Measurements from ENCODE around the gene IP6K1. TPM values are rescaled to one million over a fixed set of nuclear protein-coding genes. Genes with fewer than 3 reads are reported as not detected.
A peak's percentile ranks its signal among the peaks of the same experiment; 100 is the strongest.
"Not testable (repeated sequence)": the region's sequence is repeated elsewhere in the genome, so short reads cannot be mapped to it uniquely, and the experiment has no call there.

The IP6K1 gene
- total RNA-seq, 4 donors from 2014 or later = 37.8 to 64.9 (median 43.5) TPM

DNA sequence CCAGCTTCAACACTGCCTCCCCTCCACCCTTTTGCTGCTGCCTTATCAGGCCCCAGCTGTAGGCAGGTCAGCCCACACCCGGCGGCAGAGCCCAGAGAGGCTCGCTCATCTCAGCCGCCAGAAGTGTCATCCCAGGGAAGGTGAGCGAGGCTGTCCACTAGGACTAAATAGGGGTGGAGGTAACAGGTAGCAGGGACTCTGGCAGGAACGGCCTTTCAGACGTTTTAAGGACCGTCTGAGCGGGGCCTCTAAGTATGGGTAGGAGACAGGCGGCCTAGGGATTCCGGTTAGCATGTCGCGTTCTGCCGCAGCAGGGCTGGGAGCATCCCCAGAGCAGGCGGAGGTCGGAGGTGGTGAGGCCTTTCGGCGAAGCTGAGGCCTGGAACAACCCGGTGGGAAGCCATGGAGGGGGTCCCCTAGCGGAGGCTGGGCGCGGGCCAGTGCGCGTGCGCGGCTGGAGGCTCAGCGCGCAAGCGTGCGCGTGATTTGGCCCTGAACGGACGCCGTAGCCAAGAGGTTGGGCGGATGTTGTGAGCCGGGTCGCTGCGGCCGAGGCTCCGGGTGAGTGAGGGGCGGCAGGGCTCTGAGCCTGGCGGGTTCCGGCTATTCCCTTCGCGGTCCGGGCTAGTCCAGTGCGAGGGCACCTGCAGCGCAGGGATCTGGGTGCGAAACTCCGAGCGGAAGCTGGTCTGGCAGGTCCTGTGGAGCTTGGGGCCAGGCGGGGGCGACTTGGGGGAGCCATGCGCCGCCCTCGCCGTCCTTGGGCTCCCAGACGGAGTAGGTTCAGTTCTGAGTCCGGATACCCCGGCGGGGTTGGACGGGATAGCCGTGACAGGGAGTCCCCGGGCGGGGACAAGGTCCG, 97.1 kb downstream of the IP6K1 start, which contains the start of the genes MST1 and RNF123:
Gene MST1, minus strand, starts transcription at position 429 of the 862 bp plus-strand sequence. CDS start 783 bp downstream, outside the sequence.
Gene RNF123, plus strand, starts transcription at position 512 of the 862 bp plus-strand sequence. CDS start 1,609 bp downstream, outside the sequence.
- peak; percentile 78 for ATAC-seq
- TF ChIP-seq POLR2AphosphoS5 (IDR thresholded peaks at IDR 0.05) (peak; percentile 88), POLR2A (IDR thresholded peaks at IDR 0.05) (peak; percentile 20 to 49), EP300 (IDR thresholded peaks at IDR 0.05) (no peak)
- TF ChIP-seq, protein P1, sequence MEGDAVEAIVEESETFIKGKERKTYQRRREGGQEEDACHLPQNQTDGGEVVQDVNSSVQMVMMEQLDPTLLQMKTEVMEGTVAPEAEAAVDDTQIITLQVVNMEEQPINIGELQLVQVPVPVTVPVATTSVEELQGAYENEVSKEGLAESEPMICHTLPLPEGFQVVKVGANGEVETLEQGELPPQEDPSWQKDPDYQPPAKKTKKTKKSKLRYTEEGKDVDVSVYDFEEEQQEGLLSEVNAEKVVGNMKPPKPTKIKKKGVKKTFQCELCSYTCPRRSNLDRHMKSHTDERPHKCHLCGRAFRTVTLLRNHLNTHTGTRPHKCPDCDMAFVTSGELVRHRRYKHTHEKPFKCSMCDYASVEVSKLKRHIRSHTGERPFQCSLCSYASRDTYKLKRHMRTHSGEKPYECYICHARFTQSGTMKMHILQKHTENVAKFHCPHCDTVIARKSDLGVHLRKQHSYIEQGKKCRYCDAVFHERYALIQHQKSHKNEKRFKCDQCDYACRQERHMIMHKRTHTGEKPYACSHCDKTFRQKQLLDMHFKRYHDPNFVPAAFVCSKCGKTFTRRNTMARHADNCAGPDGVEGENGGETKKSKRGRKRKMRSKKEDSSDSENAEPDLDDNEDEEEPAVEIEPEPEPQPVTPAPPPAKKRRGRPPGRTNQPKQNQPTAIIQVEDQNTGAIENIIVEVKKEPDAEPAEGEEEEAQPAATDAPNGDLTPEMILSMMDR (IDR thresholded peaks at IDR 0.05) = peak in 2 of 4 experiments; percentile 48 to 60
- Histone ChIP-seq H3K9me3 (no peaks in the 10 kb centered on the region), H3K36me3 (peaks cover 0 to 12% of the 10 kb centered on the region in 2 donors), H3K27me3 (peaks cover 25% of the 10 kb centered on the region), H3K27ac (peak within 1 kb of the TSS; percentile 20 to 82 (median 78)), H3K4me1 (peaks cover 0 to 48% (median 23%) of the 10 kb centered on the region in 3 donors), H3K4me3 (peak within 1 kb of the TSS; percentile 50 to 98)
- WGBS, 2 donors (ENCODE audit: low coverage in 1 of 2) = 0% methylated on average over 2 of the region's 66 CpGs; no CpG with 5 or more reads in 1 of the 2 donors

DNA sequence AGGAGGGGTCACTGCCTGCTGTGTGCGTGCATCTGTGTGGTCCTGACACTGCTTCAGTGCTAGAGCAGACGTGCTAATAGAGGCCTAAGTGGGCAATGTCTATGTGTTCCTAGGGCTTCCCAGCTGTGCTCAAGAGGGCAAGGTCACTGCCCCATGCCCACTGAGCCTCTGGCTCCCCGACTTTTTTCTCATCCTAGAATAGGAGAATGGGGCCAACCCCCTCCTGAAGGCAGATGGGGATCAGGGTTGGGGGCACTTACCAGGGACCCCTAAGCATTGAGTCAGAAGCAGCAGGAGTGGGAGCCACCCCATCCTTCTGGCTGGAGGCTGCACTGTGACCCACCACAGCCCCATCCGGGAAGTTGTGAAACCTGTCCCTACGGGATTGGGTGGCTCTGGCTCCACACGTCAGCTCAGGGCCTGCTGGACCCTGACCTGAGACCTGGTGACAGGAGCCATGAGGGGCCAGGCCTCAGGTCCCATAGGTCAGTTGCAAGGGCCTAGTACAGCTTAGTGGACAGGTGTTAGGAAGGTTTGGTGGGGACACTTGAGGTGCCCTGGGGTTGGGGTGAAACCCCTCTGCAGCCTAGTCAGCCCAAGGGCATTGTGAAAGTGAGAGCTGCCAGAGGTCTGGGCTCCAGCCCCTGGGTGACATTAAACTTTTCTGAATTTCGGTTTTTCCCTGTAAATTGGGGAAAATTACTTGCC, 97.8 kb downstream of the IP6K1 start:
- no CpG with 5 or more reads among the region's 7 CpGs for WGBS, 2 donors (ENCODE audit: low coverage in 1 of 2)
- peak overlapping the region in 3 of 4 donors; percentile 76 to 82 (median 80) for H3K27ac ChIP-seq
- not testable (repeated sequence) for ATAC-seq

DNA sequence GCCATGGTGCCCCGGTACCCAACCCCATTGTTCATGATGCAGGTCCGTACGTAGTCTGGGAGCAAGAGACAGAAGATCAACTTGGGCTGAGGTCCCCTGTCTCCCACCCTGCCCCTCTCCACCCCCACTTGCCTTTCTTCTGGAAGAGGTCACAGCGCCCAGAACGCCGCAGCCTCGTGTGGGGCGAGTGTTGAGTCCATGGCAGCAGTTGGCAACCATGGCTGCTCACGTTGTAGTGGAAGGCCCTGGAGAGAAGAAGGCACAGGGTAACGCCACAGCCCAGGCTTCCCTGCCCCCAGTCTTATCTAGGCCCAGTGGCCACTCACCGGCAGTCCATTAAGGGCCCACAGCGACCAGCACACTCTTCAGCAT, 98.9 kb downstream of the IP6K1 start:
- ATAC-seq, H3K27ac ChIP-seq, H3K4me3 ChIP-seq, H3K9me3 ChIP-seq: not testable (repeated sequence)
- peaks cover 25% of the 10 kb centered on the region for H3K27me3 ChIP-seq
- WGBS, 2 donors (ENCODE audit: low coverage in 1 of 2) = no CpG with 5 or more reads among the region's 12 CpGs
- peaks cover 0 to 31% of the 10 kb centered on the region in 2 donors for H3K36me3 ChIP-seq
- peaks cover 0 to 48% (median 23%) of the 10 kb centered on the region in 3 donors for H3K4me1 ChIP-seq

More for the DNA sequence above, 97.8 kb downstream of the IP6K1 start:
- Histone ChIP-seq H3K27me3 (peaks cover 25% of the 10 kb centered on the region), H3K4me1 (peaks cover 0 to 48% (median 23%) of the 10 kb centered on the region in 3 donors), H3K36me3 (peaks cover 0 to 20% of the 10 kb centered on the region in 2 donors), H3K4me3 (peak overlapping the region; percentile 50 to 98)
- H3K9me3 ChIP-seq = not testable (repeated sequence)

DNA sequence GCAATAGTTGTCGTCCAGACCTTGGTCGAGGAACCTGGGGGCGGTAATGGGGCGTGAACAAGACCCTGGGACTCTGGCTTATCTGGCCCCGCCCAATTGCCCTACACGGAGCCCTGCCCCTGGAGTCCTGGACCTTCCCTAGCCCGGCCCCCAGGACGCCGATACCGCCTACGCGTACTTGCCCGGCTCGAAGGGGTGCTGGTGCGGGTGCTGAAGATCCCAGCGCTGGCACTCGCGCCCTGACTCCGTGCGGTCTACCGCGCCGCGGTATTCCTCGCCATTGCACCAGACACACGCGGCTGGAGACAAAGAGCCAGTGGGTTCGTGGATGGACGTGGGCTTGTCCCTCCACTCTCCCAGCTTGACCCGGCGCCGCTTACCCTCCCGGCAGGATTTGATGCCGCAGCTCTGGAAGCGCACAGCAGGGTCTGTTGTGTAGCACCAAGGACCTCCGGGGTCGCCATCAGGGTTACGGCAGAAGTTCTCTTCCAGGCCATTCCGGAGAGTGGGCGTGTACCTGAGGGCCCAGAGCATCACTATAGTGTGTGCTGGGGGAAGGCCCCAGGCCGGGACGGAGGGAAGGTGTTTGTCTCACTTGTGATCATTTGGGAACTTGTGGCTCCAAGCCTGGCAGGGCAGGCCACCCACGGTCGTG, 99.4 kb downstream of the IP6K1 start:
- Histone ChIP-seq H3K36me3 (peaks cover 0 to 36% of the 10 kb centered on the region in 2 donors), H3K27me3 (peaks cover 25% of the 10 kb centered on the region), H3K4me1 (peaks cover 0 to 47% (median 23%) of the 10 kb centered on the region in 3 donors), H3K4me3 (peak overlapping the region in 1 of 2 donors; percentile 28)
- WGBS, 2 donors (ENCODE audit: low coverage in 1 of 2) = no CpG with 5 or more reads among the region's 44 CpGs
- H3K9me3 ChIP-seq, H3K27ac ChIP-seq: not testable (repeated sequence)
- peak; percentile 23 for ATAC-seq

DNA sequence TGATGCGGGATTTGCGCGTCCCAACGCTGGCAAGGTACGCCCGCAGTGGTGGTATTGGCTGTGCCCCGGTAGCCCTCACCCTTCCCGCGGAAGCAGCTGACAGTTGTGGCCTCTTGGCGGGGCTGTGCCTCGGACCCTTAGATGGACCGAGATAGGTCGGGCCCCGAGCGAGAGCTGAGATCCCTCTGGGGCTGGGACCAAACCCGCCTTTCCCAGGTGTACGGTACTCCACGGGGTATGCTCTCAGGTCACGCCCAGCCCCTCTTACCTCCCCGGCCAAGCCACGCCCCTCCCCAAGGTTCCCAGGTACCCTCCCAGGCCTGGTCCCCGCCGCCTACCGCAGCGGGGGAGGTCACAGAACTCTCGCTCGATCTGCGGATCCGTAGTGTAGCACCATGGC, 100.0 kb downstream of the IP6K1 start:
- H3K36me3 ChIP-seq = peaks cover 0 to 41% of the 10 kb centered on the region in 2 donors
- peak overlapping the region in 1 of 2 donors; percentile 28 for H3K4me3 ChIP-seq
- H3K27ac ChIP-seq, H3K9me3 ChIP-seq: not testable (repeated sequence)
- H3K4me1 ChIP-seq = peaks cover 0 to 42% (median 23%) of the 10 kb centered on the region in 3 donors
- no CpG with 5 or more reads among the region's 29 CpGs for WGBS, 2 donors (ENCODE audit: low coverage in 1 of 2)
- peaks cover 25% of the 10 kb centered on the region for H3K27me3 ChIP-seq
- ATAC-seq = peak; percentile 8

DNA sequence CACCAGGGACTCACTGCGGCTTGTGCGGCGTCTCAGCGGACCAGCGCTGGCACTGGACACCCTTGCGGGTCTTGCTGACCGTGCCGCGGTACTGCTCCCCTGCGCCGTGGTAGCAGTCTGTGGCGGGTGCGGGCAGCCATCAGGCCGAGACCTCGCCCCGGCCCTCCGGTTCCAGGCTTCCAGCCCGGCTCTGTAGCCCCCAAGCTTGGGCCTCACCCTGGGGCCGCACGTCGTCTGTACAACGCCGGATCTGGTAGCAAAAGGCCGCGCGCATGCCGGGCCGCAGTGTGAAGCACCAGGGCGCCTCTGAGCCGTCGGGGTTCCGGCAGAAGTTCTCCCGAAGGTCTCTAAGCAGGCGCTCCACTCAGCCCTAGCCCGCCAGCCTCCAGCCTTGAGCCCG, 100.5 kb downstream of the IP6K1 start:
- WGBS, 2 donors (ENCODE audit: low coverage in 1 of 2) = no CpG with 5 or more reads among the region's 36 CpGs
- H3K27me3 ChIP-seq = peaks cover 25% of the 10 kb centered on the region
- not testable (repeated sequence) for ATAC-seq, H3K9me3 ChIP-seq, H3K27ac ChIP-seq, H3K4me3 ChIP-seq
- H3K4me1 ChIP-seq = peaks cover 0 to 37% (median 18%) of the 10 kb centered on the region in 3 donors
- peaks cover 0 to 46% of the 10 kb centered on the region in 2 donors for H3K36me3 ChIP-seq

DNA sequence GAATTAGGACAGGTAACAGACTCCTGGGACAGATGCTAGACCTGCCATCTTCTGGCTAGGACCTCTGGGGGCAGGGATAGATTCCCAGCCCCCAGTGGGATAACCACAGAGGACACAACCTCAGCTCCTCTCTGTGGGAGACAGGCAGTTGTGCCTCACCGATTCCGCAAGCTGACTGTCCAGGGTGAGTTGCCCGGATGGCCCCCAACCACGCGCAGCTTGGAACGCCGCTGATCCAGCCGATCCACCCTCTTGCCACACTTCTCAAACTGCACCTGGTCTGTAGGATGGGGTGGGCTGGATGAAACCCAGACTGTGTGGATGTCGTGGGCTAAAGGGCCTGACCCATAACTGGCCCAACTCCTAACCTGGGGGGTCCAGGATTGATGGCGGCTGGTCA, 101.2 kb downstream of the IP6K1 start:
- H3K27ac ChIP-seq, ATAC-seq, H3K4me3 ChIP-seq, H3K9me3 ChIP-seq: not testable (repeated sequence)
- peaks cover 0 to 29% (median 13%) of the 10 kb centered on the region in 3 donors for H3K4me1 ChIP-seq
- no CpG with 5 or more reads among the region's 10 CpGs for WGBS, 2 donors (ENCODE audit: low coverage in 1 of 2)
- H3K36me3 ChIP-seq = peaks cover 0 to 54% of the 10 kb centered on the region in 2 donors
- peaks cover 25% of the 10 kb centered on the region for H3K27me3 ChIP-seq

DNA sequence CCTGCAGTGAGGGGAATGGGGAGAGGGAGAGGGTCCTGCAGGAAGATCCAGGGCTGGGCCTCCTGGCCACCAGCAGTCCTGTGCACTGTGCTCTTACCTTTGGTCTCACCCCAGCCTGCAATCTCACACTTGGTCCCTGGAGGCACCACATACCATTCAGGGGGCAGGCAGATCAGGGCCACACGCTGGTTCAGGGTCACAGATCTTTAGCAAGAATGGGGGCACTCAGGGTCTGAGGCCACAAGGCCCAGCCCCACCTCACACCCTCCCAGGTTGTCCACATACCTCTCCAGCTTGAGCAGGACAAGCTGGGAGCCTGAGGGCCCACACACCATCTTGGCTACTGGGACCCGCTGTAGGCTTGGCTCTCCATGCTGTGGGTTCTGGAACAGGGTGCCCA, 101.9 kb downstream of the IP6K1 start:
- Histone ChIP-seq H3K27me3 (peaks cover 25% of the 10 kb centered on the region), H3K4me1 (peaks cover 0 to 25% (median 11%) of the 10 kb centered on the region in 3 donors), H3K36me3 (peaks cover 0 to 60% of the 10 kb centered on the region in 2 donors)
- not testable (repeated sequence) for ATAC-seq, H3K4me3 ChIP-seq, H3K9me3 ChIP-seq, H3K27ac ChIP-seq
- WGBS, 2 donors (ENCODE audit: low coverage in 1 of 2) = no CpG with 5 or more reads among the region's 2 CpGs
